ENCODE measurements around the gene ZNF451.
"Not testable (repeated sequence)": the region's sequence is repeated elsewhere in the genome, so short reads cannot be mapped to it uniquely, and the experiment has no call there.

The ZNF451 gene

DNA sequence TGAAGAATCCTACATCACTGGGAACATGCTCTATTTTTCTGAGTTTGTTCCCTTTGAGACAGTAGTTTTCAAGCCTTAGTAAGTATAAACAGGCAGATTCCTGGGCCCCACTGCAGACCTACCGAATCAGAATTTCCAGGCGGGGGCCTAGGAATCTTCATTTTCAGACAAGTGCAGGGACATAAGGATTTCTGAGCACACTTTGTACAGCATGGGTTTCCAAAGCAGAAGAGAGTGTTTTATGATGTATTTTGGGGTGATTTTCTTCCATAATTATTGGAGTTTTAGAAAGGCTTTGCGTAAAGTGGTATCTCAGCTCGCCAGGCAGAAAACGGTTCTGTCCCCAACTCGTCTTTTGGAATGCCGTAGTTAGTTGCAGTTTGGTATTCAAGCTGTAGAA, 1.4 kb downstream of the ZNF451 start:
- DNase-seq: not testable (repeated sequence)

DNA sequence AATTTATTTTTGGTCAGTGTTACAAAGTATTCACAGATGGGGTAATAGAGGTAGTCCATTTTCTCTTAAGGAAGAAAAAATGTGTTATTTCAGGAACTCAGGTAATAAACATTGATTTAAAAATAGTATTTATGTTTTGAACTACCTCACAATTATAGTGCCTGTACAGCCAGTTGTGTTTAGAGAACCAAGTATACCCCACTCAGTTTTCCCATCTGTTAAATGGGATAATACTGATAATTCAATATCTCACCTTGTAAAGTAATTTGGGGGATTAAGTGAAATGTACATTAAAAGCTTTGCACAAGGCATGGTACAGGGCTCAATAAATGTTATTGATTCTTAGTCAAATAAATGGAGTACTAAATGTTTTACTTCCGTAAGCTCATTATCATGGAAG, 4.7 kb downstream of the ZNF451 start:
- no peak for DNase-seq

DNA sequence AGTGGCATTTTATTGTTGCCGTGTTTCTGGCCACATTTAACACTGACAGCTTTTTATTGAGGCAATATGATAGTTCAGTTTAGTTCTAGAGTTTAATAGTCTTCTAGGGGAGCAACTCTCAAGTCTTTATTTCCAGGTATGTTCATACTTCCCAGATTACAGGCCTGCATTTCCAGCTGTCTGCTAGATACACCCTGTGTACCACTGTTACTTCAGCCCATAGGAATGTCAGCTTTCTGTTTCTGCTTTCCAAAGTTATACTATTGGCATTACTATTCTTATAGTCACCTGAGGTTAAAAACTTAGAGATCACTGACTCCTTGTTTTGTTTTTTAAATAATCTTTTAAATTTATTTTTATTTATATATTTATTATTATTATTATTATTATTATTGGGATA, 7.6 kb downstream of the ZNF451 start:
- no peak for DNase-seq

DNA sequence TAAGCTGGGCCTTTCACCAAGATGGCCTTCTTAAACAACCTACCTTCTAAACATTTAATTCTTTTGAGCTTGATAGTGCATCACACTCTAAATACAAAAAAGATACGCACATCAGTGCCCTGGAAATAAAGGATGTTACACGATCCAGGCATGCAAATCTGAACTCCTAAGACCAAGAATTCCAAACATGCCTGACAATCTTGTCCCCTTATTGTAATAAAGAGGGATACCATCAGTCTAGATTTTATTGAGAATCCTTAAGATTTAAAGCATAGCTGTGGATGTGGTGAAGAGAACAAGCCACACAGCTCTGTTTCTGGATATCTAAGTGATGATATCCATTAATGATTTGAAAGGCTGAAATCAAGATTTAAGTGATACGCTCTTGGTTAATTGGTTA, 13.0 kb downstream of the ZNF451 start:
- no peak for DNase-seq

DNA sequence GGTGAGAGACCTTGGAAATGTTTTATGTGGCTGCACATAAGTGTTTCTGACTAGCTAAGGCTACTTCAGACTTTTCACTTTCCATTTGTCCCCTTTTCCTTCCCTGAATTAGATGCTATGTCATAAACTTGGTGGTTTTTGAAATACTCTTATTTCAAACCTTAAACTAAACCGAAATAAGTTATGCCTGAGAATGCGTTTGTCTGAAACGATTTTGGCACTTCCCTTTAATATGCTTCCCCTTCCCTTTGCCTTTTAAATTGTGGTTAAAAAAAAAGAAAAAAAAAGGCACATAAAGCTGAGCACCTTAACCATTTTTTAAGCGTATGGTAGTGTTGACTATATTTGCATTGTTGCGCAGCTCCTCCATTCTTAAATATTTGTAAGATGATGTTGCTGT, 14.3 kb downstream of the ZNF451 start:
- no peak for DNase-seq

DNA sequence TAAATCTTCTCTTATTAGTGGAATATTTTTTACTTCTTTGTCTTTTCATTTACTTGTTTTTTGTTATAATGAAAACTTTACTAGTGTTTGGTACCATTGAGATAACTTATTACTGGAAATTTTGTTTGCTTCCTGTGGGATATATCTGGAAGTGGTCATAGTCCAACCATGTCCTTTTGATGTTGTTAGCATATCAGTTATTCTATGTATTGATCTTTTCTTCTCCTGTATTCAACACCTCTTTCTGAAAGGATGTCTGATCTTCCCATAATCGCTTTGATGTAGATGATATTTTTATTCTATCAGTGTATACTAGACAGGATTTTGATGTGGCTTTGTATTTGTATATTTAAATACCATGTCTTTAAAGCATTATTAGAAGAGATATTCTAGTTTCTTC, 17.0 kb downstream of the ZNF451 start:
- DNase-seq: no peak

DNA sequence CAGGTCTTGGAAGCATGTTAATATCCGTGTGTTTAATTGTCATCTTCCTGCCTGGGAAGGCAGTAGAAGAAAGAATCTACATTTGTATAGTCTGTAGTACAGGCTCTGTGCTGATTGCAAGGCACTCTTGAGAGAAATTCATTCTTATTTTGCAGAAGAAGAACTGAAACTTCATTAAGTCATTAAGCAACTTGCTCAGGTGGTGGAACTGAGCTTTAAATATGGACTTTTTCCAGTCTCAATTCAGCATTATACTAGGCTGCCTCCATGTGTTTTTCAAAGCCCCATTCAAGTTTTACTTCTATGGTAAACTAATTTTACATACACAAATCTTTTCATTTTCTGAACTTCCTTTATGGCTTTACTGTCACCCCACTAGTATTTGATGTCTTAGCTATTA, 18.7 kb downstream of the ZNF451 start:
- DNase-seq: no peak

DNA sequence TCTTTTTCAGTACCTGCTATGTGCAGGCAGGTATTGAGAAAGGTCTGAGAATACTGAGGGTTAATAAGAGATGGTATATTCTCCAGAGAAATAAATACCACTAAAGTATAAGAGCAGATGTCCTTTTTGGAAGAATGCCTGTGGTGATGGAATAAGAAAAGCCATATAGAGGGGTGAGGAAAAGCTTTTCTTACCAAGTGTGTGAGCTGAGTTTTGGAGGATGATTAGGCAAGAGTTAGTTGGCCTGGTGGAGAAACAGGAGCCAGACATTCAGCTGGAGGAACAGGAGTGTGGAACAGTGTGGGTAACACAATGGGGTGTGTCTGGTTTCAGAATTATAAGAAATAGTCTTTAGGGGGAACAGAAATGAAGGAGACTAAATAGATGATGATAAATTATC, 19.9 kb downstream of the ZNF451 start:
- DNase-seq: no peak

DNA sequence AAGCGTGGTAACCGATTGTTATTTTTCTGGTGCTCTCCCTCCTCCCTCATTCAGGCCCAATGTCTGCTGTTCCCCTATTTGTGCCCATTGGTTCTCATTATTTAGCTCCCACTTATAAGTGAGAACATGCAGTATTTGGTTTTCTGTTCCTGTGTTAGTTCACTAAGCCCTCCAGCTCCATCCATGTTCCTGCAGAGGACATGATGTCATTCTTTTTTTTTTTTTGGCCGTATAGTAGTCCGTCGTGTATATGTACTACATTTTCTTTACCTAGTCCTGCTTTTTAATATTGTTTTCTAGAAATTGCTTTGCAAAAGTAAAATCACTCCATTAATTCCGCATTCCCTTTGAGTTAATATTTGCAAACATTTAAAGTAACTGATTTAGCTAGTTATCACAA, 23.1 kb downstream of the ZNF451 start:
- no peak for DNase-seq

DNA sequence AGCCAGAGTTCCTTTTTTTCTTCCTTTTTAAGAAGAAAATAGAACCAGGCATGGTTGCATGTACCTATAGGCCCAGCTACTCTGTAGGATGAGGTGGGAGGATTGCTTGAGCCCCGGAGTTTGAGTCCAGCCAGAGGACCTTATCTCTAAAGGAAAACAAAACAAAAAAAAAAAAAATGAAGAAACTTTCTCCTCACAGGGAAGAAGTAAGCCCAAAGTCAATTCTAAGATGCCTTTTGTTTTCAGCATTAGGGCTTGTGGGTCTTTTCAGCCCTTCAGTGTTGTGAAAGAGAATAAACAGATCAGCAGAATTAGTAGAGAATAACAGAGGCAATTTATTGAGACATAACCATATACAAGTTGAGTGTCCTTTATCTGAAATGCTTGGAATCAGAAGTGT, 26.8 kb downstream of the ZNF451 start:
- no peak for DNase-seq

DNA sequence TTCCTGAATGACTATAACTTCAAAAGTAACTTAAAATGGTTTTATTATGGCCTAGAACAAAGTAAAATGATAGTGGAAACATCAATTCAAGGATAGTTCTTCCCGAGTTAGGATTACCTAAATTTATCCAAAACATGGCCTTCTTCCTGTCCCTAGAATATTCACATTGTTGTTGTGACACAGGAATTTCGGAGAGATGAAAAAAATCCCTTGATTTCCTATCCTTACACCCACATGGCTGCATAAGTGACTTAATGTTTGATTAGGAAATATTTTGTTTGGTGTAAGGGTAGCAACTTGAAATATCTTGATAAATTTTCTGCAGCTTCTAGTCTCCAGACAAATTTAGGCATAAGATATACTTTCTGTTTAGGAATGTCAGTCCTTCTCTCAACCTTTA, 27.8 kb downstream of the ZNF451 start:
- no peak for DNase-seq

DNA sequence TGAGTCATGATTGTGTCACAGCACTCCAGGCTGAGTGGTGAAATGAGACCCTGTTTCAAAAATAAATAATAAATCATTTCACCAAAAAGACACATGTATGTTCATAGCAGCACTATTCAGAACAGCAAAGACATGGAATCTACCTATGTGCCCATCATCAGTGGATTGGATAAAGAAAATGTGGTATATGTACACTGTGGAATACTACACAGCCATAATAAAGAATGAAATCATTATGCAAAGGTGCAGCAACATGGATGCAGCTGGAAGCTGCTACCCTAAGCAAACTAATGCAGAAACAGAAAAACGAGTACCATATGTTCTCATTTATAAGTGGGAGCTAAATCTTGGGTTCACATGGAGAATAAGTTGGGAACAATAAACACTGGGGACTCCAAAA, 33.1 kb downstream of the ZNF451 start:
- DNase-seq: no peak

DNA sequence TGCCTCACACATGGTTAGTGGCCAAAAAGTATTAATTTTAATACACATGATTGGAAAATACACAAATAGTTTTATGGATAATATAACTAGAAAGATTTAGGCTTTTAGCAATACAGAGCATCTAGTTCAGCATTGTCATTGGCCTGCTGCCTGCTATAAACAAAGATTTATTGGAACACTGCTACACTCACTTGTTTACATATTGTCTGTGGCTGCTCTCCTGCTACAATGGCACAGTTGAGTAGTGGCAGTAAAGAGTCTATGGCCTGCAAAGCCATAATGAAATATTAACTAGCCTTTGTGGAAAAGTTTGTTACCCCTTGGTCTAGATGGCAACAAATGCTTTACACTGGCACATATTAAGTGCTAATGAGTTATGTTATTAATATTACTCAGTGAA, 37.8 kb downstream of the ZNF451 start:
- no peak for DNase-seq

DNA sequence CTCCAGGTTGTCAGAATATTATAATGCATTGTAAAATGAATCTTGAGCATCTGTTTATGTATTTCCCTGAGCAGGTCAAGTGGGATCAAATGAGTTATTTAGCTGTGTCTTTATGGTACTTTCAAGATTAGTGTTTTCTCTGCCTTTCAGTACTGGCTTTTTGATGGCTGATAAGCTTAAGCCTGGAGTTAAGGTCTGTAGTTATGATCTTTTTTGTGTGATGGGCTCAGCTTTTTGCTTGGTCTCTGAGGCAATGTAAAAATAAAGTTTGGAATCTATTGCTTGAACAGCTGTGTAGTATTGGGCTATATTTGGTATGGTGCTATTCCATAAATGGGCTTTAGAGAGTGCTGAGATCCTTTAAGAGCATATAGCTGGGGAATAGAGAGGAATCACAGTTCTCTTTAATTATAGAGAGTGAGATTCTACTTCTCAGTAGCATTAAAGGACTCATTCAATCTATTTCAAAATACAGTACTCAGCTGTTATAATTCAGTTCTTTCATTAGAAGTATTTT, 40.7 kb downstream of the ZNF451 start:
- DNase-seq: no peak

DNA sequence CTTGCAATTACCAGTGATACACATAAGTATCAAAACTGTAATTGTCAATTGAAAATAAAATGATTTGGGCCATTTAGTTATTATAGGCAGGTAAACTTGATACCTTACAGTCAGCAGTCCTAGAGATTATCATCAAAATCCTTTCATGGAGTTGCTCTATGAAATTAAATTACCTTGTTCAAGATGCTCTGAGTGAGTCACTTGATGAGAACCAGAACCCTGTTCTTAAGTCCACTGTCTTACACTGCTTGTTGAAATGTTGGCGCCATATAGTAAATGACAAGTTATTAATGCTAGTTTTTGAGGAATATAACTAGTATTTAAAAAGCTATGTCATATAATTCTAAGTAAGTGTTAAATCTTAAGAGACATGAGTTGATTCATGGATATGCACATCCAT, 45.0 kb downstream of the ZNF451 start:
- DNase-seq: no peak

DNA sequence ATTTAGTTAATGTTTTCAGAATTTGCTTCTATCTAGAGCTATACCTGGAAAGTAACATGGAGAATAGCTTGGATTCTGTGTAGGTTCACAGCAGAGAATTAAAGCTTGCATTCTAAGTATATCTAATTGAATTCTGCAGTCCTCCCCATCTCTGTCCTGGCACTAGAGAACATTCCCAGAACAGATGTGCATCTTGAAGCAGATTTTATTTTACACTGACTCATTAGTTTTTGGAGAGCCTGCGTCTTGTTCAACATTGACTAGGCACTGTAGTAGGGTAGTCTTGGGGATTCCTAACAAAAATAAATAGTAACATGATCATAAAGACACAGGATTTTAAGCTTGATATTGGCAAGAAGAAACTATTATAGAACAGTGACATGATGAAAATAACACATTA, 45.9 kb downstream of the ZNF451 start:
- no peak for DNase-seq

DNA sequence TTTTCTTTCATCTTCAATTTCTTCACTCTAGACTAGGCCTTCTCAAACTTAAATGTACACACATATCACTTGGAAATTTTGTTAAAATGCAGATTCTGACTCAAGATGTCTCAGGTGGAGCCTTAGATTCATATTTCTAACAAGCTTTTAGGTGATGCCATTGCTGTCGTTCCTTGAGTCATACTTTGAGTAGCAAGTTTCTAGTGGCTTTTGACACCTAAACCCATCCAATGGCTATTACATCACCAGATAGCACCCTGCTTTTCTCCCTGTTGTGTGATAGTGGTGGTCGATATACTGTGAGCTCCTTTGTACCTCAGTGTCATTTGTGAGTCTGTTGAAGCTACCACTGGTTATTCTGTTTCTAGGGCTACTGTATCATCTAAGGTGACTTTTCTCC, 47.4 kb downstream of the ZNF451 start:
- no peak for DNase-seq

DNA sequence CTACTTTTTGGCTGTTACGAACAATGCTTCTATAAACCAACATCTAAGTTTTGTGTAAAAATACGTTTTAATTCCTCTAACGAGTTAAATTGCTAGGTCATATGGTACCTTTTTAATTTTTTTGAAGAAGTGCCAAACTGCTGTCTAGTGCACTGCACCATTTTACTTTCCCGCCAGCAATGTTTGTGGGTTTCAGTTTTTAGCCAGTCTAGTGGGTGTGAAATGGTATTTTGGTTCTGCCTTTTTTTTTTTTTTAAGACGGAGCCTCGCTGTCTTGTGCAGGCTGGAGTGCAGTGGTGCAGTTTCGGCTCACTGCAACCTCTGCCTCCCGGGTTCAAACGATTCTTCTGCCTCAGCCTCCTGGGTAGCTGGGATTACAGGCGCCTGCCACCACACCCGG, 48.0 kb downstream of the ZNF451 start:
- DNase-seq: no peak

DNA sequence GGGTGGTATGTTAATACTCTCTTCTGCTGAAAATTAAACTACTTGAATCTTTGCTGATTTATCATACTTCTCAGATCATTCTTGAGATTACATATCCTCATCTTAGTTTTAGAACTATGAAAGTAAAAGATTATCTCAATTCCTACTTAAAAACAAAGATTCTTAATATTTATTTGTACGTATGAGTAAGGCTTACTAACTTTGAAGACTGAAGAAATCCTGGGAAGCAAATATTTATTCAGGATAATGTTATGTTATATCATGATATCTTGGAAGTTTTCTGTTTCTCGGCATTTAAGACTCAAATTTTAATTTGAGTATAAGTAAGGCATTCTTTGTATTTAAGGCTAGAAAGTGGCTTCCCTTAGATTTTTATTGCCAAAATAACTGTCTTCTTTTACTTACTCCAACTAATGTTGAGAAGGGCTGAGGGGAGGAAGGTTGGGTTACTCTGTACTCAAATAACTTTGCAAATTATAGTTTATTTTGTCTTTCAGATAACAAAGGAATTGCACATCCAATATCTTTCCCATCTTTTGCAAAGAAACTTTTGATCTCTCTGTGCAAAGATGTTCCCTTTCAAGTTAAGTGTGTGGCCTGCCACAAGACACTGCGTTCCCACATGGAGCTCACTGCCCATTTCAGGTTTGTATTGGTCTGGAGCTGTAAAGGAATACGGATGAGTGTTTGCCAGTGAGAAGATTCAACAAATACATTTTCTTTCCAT, 51.6 kb downstream of the ZNF451 start:
- DNase-seq: no peak

DNA sequence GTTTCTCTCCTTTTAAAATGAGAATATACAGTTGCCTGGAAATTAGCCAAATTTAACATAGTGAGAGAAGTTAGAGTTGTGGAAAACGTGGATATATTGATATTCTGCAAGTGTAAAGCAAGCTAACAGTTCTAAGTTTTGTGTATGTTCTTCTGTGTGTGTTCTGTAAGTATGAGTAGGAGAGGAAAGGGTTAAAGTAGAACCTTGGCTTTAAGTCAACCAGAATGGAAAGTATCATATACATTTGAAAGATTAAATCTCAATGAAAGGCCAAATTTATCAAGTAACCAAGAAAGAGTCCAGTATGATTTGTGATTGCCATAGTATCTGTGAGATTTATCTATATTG, 52.2 kb downstream of the ZNF451 start:
- no peak for DNase-seq

DNA sequence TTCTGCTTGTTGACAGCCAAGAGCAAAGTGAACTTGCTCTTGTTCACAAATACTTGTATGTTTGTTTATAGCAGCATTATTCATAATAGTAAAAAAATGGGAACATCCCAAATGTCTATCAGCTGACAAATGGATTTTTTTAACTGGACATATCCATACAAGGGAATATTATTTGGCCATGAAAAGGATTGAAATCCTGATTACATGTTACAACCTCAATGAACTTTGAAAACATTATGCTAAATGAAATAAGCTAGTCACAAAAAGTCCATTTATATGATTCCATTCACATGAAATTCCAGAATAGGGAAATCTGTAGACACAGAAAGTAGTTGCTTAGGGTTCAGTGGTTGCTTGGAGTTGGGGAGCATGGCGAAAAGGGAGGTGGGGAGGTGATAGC, 53.7 kb downstream of the ZNF451 start:
- no peak for DNase-seq

DNA sequence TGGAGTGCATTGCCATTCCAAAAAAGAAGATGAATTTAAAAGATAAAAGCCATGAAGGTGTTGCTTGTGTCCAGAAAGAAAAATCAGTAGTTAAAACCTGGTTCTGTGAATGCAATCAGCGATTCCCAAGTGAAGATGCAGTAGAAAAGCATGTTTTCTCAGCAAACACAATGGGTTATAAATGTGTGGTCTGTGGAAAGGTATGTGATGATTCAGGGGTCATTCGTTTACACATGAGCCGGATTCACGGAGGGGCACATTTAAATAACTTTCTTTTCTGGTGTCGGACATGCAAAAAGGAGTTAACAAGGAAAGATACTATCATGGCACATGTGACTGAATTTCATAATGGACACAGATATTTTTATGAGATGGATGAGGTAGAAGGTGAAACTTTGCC, 57.4 kb downstream of the ZNF451 start:
- DNase-seq: no peak

DNA sequence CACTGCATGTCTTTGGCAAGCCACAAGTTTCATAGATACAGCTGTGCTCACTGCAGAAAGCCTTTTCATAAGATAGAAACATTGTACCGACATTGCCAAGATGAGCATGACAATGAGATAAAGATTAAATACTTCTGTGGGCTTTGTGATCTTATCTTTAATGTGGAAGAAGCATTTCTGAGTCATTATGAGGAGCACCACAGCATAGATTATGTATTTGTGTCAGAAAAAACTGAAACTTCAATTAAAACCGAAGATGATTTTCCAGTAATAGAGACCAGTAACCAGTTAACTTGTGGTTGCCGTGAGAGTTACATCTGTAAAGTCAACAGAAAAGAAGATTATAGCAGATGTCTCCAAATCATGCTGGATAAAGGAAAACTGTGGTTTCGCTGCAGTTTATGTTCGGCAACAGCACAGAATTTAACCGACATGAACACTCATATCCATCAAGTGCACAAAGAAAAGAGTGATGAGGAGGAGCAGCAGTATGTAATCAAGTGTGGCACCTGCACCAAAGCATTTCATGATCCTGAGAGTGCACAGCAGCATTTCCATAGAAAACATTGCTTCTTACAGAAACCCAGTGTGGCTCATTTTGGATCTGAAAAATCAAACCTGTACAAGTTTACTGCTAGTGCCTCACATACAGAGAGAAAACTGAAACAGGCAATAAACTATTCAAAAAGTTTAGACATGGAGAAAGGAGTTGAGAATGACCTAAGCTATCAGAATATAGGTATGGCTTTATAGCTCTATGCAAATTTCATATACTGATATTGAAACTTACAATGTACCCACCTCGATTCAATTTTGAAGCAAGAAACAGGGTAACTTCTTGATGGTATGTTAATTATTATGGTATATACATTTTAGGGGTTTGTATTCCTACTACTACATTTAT, 58.2 kb downstream of the ZNF451 start:
- no peak for DNase-seq

DNA sequence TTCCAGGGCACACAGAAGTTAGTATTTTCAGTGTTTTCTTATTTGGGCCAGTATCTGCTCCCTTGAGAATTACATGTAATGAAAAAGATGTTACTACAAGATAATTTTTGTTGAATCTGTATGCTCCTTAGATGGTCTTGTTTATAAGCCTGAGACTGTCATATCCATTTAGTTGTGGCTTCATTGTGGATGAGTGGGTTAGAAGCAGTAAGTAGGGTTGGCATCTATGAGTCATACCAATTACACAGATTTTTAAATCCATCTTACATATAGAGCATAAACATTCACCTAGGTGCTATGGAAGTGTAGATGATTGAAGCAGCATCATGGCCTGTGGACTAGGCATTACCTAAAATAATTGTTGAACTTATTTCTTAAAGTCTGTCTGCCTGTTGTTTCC, 68.7 kb downstream of the ZNF451 start:
- no peak for DNase-seq

DNA sequence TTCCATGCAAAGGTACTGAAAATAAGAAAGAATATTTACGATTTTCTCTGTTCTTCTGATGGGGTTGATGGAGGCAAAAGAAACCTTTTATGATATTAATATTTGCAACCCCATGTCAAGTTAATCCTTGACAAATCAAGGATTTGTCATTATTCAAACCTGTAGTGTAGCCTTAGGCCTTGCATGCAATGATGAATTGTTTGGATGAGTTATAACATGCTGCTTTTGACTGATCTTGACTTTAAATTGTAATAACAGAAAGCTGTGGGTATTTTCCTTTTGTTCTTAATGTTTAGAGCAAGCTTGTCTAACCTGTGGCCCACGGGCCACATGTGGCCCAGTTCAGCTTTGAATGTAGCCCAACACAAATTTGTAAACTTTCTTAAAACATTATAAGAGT, 69.1 kb downstream of the ZNF451 start:
- no peak for DNase-seq
